ENCODE data around the gene POLR1C.

- peak in 1 of 2 donors; percentile 39 for TF ChIP-seq POLR2A (IDR thresholded peaks at IDR 0.05)
- no peak for TF ChIP-seq CTCF (IDR thresholded peaks at IDR 0.05)
- no peak for TF ChIP-seq EP300 (IDR thresholded peaks at IDR 0.05)
These were observed 6.7 kb upstream of the POLR1C start, which contains the start of gene LRRC73 for GRCh38 chr6:43509984-43510826.

All from gastroesophageal sphincter (tissue), 3 donors.